ENCODE measurements around the gene PRSS48. TPM values are rescaled to one million over a fixed set of nuclear protein-coding genes. Genes with fewer than 3 reads are reported as not detected.
A peak's percentile ranks its signal among the peaks of the same experiment; 100 is the strongest.

Gene PRSS48
- total RNA-seq, 1 experiment from 2014 or later: not detected

GRCh38 chr4:151316645-151317044, 39.7 kb downstream of the PRSS48 start:
- BruUV-seq (replicated peaks): no TSS peak
- no peak for ATAC-seq
- Histone ChIP-seq H4K20me1 (ENCODE audit: insufficient read depth) (no peaks in the 10 kb centered on the region), H3K4me3 (replicated peaks in 1 of 2; ENCODE audit: low read depth in 1 of 2, low read length in 2 of 2) (no peak overlapping the region), H3K36me3 (ENCODE audit: control insufficient read depth in 1 of 2, insufficient read depth in 2 of 2, low read length in 2 of 2) (no peaks in the 10 kb centered on the region), H3K9me3 (ENCODE audit: control insufficient read depth in 1 of 2, insufficient read depth in 1 of 2, low read depth in 1 of 2, low read length in 2 of 2) (no peaks in the 10 kb centered on the region), H3K9me2 (ENCODE audit: insufficient read depth) (no peaks in the 10 kb centered on the region), H3K27ac (ENCODE audit: low read depth, low read length) (peak overlapping the region; percentile 88; the same call in 1 of the 2 replicates), H3K27me3 (ENCODE audit: insufficient read depth, low read length) (no peaks in the 10 kb centered on the region), H3K79me2 (ENCODE audit: insufficient read depth, low read length) (peaks cover 89% of the 10 kb centered on the region), H3K9ac (ENCODE audit: low read length) (no peak overlapping the region), H3K4me1 (ENCODE audit: control insufficient read depth in 1 of 2, insufficient read depth in 2 of 2, low read length in 2 of 2) (peaks cover 62 to 77% of the 10 kb centered on the region in 2 experiments), H3K4me2 (ENCODE audit: low read length) (peak overlapping the region; percentile 42), H2AFZ (ENCODE audit: low read depth, low read length, poor library complexity, severe bottlenecking) (no peak overlapping the region)
- no peak for DNase-seq (ENCODE audit: low read depth, low spot score)
- intact Hi-C loops (cut with micrococcal nuclease): no loop called here
- CTCF ChIA-PET: interaction anchor here (1.5 kb wide), 1 partner anchor 41 kb away, joined by 4 read pairs; no protein-coding TSS in a partner anchor
- TF ChIP-seq EZH2 (IDR thresholded peaks at IDR 0.05): no peak
- no peak for TF ChIP-seq ELF1 (IDR thresholded peaks at IDR 0.05; ENCODE audit: borderline replicate concordance, low read depth)
- TF ChIP-seq FOSL1 (IDR thresholded peaks at IDR 0.05; ENCODE audit: low read depth): no peak
- TF ChIP-seq ATF3 (IDR thresholded peaks at IDR 0.05): no peak
- no peak for TF ChIP-seq POLR2AphosphoS5 (IDR thresholded peaks at IDR 0.05; ENCODE audit: low read depth, low read length)
- no peak for TF ChIP-seq RAD21 (IDR thresholded peaks at IDR 0.05; ENCODE audit: low read depth)
- no peak for TF ChIP-seq CTCF (IDR thresholded peaks at IDR 0.05 in 2 of 3, conservative IDR thresholded peaks at IDR 0.05 in 1 of 3; ENCODE audit: borderline replicate concordance in 1 of 3, insufficient read depth in 1 of 3, low read depth in 2 of 3, low read length in 2 of 3)
- TF ChIP-seq ZNF274 (IDR thresholded peaks at IDR 0.05; ENCODE audit: low read depth, low read length): no peak
- TF ChIP-seq ZBTB33 (IDR thresholded peaks at IDR 0.05; ENCODE audit: extremely low read depth, insufficient replicate concordance, low read length): no peak
- TF ChIP-seq EGR1 (IDR thresholded peaks at IDR 0.05; ENCODE audit: low read depth): no peak
- TF ChIP-seq ZFX (IDR thresholded peaks at IDR 0.05): no peak
- TF ChIP-seq TCF7L2 (IDR thresholded peaks at IDR 0.05; ENCODE audit: borderline replicate concordance, extremely low read depth, insufficient read depth, insufficient read length): no peak
- POLR2A ChIA-PET: interaction anchor here (1.3 kb wide), 1 partner anchor 9 kb away, joined by 5 read pairs; the partner anchor contains the start of gene SH3D19
- RAD21 ChIA-PET (ENCODE audit: low non-redundant PET in 1 of 2, low total read pairs in 2 of 2, uncharacterized antibody in 2 of 2, unreplicated experiment in 2 of 2): no interaction called here
